Adipocyte (in vitro differentiated cells): Measurements from ENCODE around the gene YAP1.

ENCODE experiments used
- DNase-seq: peaks from one replicate; pipeline ENCODE4 v3.0.0-alpha.2; 2015; ENCODE audit warnings: low read depth
- H3K27me3 ChIP-seq: replicated peaks from 2 replicates; pipeline ENCODE4 v1.7.0; 2013; ENCODE audit warnings: mild to moderate bottlenecking, low read length, moderate library complexity; ENCODE audit not compliant: control insufficient read depth, insufficient read depth
- H3K36me3 ChIP-seq: 2 replicates; pipeline ENCODE4 v1.7.0; 2013; ENCODE audit warnings: low read length, mild to moderate bottlenecking, moderate library complexity; ENCODE audit not compliant: control insufficient read depth, insufficient read depth, severe bottlenecking
- H3K4me1 ChIP-seq: 2 replicates; pipeline ENCODE4 v1.7.0; 2013; ENCODE audit warnings: mild to moderate bottlenecking, low read length, moderate library complexity; ENCODE audit not compliant: control insufficient read depth, insufficient read depth
- H3K4me3 ChIP-seq: 2 replicates; pipeline ENCODE4 v1.7.0; 2013; ENCODE audit warnings: mild to moderate bottlenecking, low read length, moderate library complexity
- H3K9ac ChIP-seq: 2 replicates; pipeline ENCODE4 v1.7.0; 2013; ENCODE audit warnings: mild to moderate bottlenecking, low read length, moderate library complexity
- H3K9me3 ChIP-seq: 2 replicates; pipeline ENCODE4 v1.7.0; 2013; ENCODE audit warnings: mild to moderate bottlenecking, low read length, moderate library complexity; ENCODE audit not compliant: control insufficient read depth

The YAP1 gene

GRCh38 chr11:102117472-102118113, 7.3 kb downstream of the YAP1 start:
- peak; percentile 42 for DNase-seq
- Histone ChIP-seq H3K4me1 (peaks cover 83% of the 10 kb centered on the region), H3K36me3 (peaks cover 28% of the 10 kb centered on the region), H3K27me3 (no peaks in the 10 kb centered on the region), H3K4me3 (peak overlapping the region; percentile 37), H3K9ac (no peak overlapping the region), H3K9me3 (no peaks in the 10 kb centered on the region)

GRCh38 chr11:102118937-102119336, 8.7 kb downstream of the YAP1 start:
- H3K36me3 ChIP-seq: peaks cover 28% of the 10 kb centered on the region

GRCh38 chr11:102119997-102120396, 9.8 kb downstream of the YAP1 start:
- Histone ChIP-seq H3K4me1 (peaks cover 66% of the 10 kb centered on the region), H3K9ac (peak overlapping the region; percentile 4), H3K9me3 (no peaks in the 10 kb centered on the region), H3K36me3 (peaks cover 29% of the 10 kb centered on the region), H3K4me3 (peak overlapping the region; percentile 33), H3K27me3 (no peaks in the 10 kb centered on the region)
- peak; percentile 65 for DNase-seq

More at GRCh38 chr11:102118937-102119336, 8.7 kb downstream of the YAP1 start:
- Histone ChIP-seq H3K9ac (no peak overlapping the region), H3K4me3 (no peak overlapping the region), H3K27me3 (no peaks in the 10 kb centered on the region), H3K9me3 (no peaks in the 10 kb centered on the region), H3K4me1 (peaks cover 76% of the 10 kb centered on the region)
- DNase-seq: no peak

- H3K9ac ChIP-seq: no peak overlapping the region
- H3K9me3 ChIP-seq: no peaks in the 10 kb centered on the region
- H3K27me3 ChIP-seq: no peaks in the 10 kb centered on the region
- H3K36me3 ChIP-seq: peaks cover 26% of the 10 kb centered on the region
- peaks cover 61% of the 10 kb centered on the region for H3K4me1 ChIP-seq
- DNase-seq: peak; percentile 51
- peak overlapping the region; percentile 33 for H3K4me3 ChIP-seq
Measured at GRCh38 chr11:102120437-102120973, 10.3 kb downstream of the YAP1 start.

- H3K27me3 ChIP-seq: no peaks in the 10 kb centered on the region
- no peaks in the 10 kb centered on the region for H3K9me3 ChIP-seq
- peaks cover 56% of the 10 kb centered on the region for H3K4me1 ChIP-seq
- H3K4me3 ChIP-seq: no peak overlapping the region
- peaks cover 26% of the 10 kb centered on the region for H3K36me3 ChIP-seq
- H3K9ac ChIP-seq: no peak overlapping the region
- peak; percentile 60 for DNase-seq
Measured at GRCh38 chr11:102121329-102121728, 11.1 kb downstream of the YAP1 start.

- H3K4me3 ChIP-seq: no peak overlapping the region
- peaks cover 18% of the 10 kb centered on the region for H3K4me1 ChIP-seq
- peaks cover 16% of the 10 kb centered on the region for H3K36me3 ChIP-seq
- H3K9me3 ChIP-seq: no peaks in the 10 kb centered on the region
- no peak overlapping the region for H3K9ac ChIP-seq
- H3K27me3 ChIP-seq: no peaks in the 10 kb centered on the region
- no peak for DNase-seq
Measured at GRCh38 chr11:102134597-102134996, 24.4 kb downstream of the YAP1 start.

GRCh38 chr11:102135256-102135655, 25.0 kb downstream of the YAP1 start:
- no peak for DNase-seq
- Histone ChIP-seq H3K9me3 (no peaks in the 10 kb centered on the region), H3K9ac (no peak overlapping the region), H3K27me3 (no peaks in the 10 kb centered on the region), H3K4me1 (peaks cover 25% of the 10 kb centered on the region), H3K36me3 (peaks cover 16% of the 10 kb centered on the region), H3K4me3 (no peak overlapping the region)

- Histone ChIP-seq H3K4me1 (peaks cover 52% of the 10 kb centered on the region), H3K9ac (peak overlapping the region; percentile 66), H3K36me3 (peaks cover 9% of the 10 kb centered on the region), H3K27me3 (no peaks in the 10 kb centered on the region), H3K4me3 (no peak overlapping the region), H3K9me3 (no peaks in the 10 kb centered on the region)
- no peak for DNase-seq
Measured at GRCh38 chr11:102138223-102138622, 28.0 kb downstream of the YAP1 start.

GRCh38 chr11:102138670-102139069, 28.4 kb downstream of the YAP1 start:
- Histone ChIP-seq H3K4me3 (peak overlapping the region; percentile 38), H3K27me3 (no peaks in the 10 kb centered on the region), H3K9me3 (no peaks in the 10 kb centered on the region), H3K4me1 (peaks cover 56% of the 10 kb centered on the region), H3K36me3 (peaks cover 9% of the 10 kb centered on the region), H3K9ac (peak overlapping the region; percentile 66)
- DNase-seq: peak; percentile 63

- no peaks in the 10 kb centered on the region for H3K27me3 ChIP-seq
- peak overlapping the region; percentile 73 for H3K4me3 ChIP-seq
- DNase-seq: peak; percentile 81
- H3K36me3 ChIP-seq: peaks cover 5% of the 10 kb centered on the region
- no peaks in the 10 kb centered on the region for H3K9me3 ChIP-seq
- peak overlapping the region; percentile 66 for H3K9ac ChIP-seq
- H3K4me1 ChIP-seq: peaks cover 60% of the 10 kb centered on the region
Measured at GRCh38 chr11:102139081-102139498, 28.8 kb downstream of the YAP1 start.

GRCh38 chr11:102142333-102142732, 32.1 kb downstream of the YAP1 start:
- peak; percentile 68 for DNase-seq
- Histone ChIP-seq H3K9me3 (no peaks in the 10 kb centered on the region), H3K27me3 (no peaks in the 10 kb centered on the region), H3K9ac (peak overlapping the region; percentile 17), H3K36me3 (no peaks in the 10 kb centered on the region), H3K4me1 (peaks cover 93% of the 10 kb centered on the region), H3K4me3 (peak overlapping the region; percentile 34)
